Suprapubic skin (tissue), 4 donors: ENCODE results near the gene TMEM62.

ENCODE experiments used
- POLR2A ChIP-seq, 2 donors: fragments of 450-650 bp; IDR thresholded peaks; one replicate each; pipeline ENCODE4 v1.6.1; 2017; ENCODE audit warnings: antibody characterized with exemption in 2 of 2, mild to moderate bottlenecking in 2 of 2, moderate library complexity in 2 of 2
- POLR2AphosphoS5 ChIP-seq, 3 donors: sonication (generic); formaldehyde crosslinking; IDR thresholded peaks; one replicate each; pipeline ENCODE4 v1.6.1; 2017; ENCODE audit warnings: antibody characterized with exemption in 3 of 3
- TF ChIP-seq, protein P1 (sequence below), 2 donors: fragments of 200-600 bp in 1 of 2; fragments of 450-650 bp in 1 of 2; sonication (generic) in 1 of 2; IDR thresholded peaks; one replicate each; pipeline ENCODE4 v1.5.1; 2016 to 2019; ENCODE audit warnings: antibody characterized with exemption in 2 of 2, mild to moderate bottlenecking in 1 of 2, moderate library complexity in 1 of 2

DNA sequence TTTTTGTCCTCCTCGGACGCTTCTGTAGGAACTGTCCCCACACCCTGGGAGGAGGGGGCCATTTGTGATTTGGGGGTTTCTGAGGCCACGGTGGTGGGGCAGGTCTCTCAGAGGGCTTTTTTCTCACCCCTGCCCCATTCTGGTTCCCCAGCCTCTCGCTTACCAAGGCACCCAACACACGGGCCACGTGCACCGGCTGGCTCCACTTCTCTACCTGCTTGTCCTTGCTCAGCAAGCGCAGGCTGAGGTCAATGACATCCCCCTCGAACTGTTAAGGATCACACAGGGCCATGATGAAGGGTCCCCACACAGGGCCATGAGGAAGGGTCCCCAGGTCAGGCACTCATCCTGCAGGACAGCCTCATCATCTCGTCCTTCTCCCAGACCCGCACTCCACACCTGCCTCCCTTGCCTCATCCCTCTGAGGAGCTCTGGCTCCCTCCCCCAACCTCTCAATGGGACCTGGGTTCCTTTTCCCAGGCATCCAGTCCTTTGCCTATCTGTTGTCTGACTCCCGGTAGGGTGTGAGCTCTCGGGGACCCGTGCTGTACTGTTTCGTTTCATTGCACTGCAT lies 76.9 kb downstream of the TMEM62 start:
- TF ChIP-seq, protein P1, sequence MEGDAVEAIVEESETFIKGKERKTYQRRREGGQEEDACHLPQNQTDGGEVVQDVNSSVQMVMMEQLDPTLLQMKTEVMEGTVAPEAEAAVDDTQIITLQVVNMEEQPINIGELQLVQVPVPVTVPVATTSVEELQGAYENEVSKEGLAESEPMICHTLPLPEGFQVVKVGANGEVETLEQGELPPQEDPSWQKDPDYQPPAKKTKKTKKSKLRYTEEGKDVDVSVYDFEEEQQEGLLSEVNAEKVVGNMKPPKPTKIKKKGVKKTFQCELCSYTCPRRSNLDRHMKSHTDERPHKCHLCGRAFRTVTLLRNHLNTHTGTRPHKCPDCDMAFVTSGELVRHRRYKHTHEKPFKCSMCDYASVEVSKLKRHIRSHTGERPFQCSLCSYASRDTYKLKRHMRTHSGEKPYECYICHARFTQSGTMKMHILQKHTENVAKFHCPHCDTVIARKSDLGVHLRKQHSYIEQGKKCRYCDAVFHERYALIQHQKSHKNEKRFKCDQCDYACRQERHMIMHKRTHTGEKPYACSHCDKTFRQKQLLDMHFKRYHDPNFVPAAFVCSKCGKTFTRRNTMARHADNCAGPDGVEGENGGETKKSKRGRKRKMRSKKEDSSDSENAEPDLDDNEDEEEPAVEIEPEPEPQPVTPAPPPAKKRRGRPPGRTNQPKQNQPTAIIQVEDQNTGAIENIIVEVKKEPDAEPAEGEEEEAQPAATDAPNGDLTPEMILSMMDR (IDR thresholded peaks at IDR 0.05) = no peak
- TF ChIP-seq POLR2A (IDR thresholded peaks at IDR 0.05) (no peak), POLR2AphosphoS5 (IDR thresholded peaks at IDR 0.05) (no peak)
